ENCODE measurements around the gene SAP30BP. TPM values are rescaled to one million over a fixed set of nuclear protein-coding genes. Genes with fewer than 3 reads are reported as not detected.

Gene SAP30BP
- total RNA-seq, 2 donors from 2014 or later: 28.5 to 44.6 TPM

DNA sequence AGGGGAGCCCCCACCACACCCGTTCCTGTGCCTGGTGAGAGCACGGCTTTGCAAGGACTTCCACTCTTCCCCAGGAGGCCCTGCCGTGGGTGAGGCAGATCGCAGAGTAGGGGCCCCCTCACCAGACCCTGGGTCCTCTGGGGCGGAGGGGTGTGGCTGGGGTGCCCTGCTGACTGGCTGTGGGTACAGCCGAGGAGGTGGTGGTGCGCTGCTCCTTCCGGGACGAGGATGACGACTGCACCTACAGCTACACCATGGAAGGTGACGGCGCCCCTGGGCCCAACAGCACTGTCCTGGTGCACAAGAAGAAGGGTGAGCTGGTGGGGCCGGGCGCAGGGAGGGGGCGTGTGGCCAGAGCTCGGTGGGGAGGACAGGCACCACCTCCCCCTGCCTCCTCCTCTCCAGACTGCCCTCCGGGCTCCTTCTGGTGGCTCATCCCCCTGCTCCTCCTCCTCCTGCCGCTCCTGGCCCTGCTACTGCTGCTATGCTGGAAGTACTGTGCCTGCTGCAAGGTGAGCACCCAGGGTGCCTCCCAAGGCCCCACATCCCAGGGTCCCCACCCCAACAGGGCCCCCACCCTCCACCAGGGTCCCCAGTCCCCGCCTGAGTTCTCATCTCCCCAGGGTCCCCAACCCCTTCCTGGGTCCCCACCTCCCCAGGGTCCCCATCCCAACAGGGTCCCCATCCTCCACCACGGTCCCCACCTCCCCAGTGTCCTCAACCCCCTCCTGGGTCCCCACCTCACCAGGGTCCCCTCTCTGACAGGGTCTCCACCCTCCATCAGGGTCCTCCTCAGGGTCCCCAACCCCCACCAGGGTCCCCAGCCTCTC lies 70.2 kb downstream of the SAP30BP start:
- H3K4me1 ChIP-seq: peaks cover 0 to 6% of the 10 kb centered on the region in 2 donors

DNA sequence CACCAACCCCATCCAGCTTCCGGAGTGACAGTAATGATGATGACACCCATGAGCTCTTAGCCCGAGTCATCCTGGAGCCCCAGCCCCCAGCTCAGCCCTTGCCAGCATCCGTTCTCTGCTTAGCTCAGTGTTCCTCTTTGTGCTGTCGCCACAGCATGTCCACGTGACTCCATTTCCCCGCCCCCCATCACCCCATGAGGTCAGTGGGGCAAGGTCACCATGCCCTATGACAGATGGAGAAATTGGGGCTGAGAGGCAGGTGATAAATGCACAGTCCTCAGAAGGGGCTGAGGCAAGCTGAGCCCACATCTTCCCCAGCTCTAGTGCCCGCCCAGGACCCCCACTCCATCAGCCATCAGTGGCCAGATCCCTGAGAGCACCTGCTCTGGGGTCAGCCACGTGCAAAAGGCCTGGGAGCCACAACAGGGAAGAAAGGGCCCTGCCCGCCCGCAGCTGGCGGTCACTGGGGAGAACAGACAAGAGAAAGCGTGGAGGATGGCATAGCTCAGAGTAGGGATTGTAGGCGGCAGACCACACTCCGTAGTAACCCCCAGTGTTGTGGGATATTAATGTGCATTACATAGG lies 71.2 kb downstream of the SAP30BP start:
- Histone ChIP-seq H3K27me3 (no peaks in the 10 kb centered on the region), H3K9me3 (no peaks in the 10 kb centered on the region), H3K27ac (no peak overlapping the region), H3K4me1 (peaks cover 0 to 6% of the 10 kb centered on the region in 2 donors), H3K4me3 (no peak overlapping the region), H3K36me3 (no peaks in the 10 kb centered on the region)
- peak; percentile 65 for DNase-seq (ENCODE audit: low spot score)
- TF ChIP-seq, protein P1, sequence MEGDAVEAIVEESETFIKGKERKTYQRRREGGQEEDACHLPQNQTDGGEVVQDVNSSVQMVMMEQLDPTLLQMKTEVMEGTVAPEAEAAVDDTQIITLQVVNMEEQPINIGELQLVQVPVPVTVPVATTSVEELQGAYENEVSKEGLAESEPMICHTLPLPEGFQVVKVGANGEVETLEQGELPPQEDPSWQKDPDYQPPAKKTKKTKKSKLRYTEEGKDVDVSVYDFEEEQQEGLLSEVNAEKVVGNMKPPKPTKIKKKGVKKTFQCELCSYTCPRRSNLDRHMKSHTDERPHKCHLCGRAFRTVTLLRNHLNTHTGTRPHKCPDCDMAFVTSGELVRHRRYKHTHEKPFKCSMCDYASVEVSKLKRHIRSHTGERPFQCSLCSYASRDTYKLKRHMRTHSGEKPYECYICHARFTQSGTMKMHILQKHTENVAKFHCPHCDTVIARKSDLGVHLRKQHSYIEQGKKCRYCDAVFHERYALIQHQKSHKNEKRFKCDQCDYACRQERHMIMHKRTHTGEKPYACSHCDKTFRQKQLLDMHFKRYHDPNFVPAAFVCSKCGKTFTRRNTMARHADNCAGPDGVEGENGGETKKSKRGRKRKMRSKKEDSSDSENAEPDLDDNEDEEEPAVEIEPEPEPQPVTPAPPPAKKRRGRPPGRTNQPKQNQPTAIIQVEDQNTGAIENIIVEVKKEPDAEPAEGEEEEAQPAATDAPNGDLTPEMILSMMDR (IDR thresholded peaks at IDR 0.05): no peak

More for the DNA sequence above, 70.2 kb downstream of the SAP30BP start:
- no peaks in the 10 kb centered on the region for H3K9me3 ChIP-seq
- H3K36me3 ChIP-seq: no peaks in the 10 kb centered on the region
- no peaks in the 10 kb centered on the region for H3K27me3 ChIP-seq
- TF ChIP-seq, protein P1 (IDR thresholded peaks at IDR 0.05): no peak
- H3K27ac ChIP-seq: no peak overlapping the region
- H3K4me3 ChIP-seq: no peak overlapping the region
- DNase-seq (ENCODE audit: low spot score): no peak

DNA sequence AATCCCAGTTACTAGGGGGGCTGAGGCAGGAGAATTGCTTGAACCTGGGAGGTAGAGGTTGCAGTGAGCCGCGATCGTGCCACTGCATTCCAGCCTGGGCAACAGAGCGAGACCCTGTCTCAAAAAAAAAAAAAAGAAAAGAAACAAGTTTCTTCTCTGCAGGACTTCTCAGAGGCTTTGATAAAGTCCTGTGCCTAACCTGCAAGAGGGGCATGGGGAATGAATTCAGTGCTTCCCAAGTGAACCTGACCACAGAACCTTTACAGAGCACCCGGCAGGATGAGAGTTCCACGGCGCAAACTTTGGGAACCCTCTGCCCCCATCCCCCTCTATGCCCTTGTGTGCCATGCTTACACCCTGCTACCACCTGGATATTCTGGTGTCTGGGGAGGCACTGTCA lies 72.0 kb downstream of the SAP30BP start:
- H3K4me1 ChIP-seq: peaks cover 0 to 6% of the 10 kb centered on the region in 2 donors
- no peaks in the 10 kb centered on the region for H3K9me3 ChIP-seq
- H3K4me3 ChIP-seq: no peak overlapping the region
- no peaks in the 10 kb centered on the region for H3K36me3 ChIP-seq
- DNase-seq (ENCODE audit: low spot score): no peak
- H3K27me3 ChIP-seq: no peaks in the 10 kb centered on the region
- H3K27ac ChIP-seq: no peak overlapping the region
- TF ChIP-seq, protein P1 (IDR thresholded peaks at IDR 0.05): no peak

DNA sequence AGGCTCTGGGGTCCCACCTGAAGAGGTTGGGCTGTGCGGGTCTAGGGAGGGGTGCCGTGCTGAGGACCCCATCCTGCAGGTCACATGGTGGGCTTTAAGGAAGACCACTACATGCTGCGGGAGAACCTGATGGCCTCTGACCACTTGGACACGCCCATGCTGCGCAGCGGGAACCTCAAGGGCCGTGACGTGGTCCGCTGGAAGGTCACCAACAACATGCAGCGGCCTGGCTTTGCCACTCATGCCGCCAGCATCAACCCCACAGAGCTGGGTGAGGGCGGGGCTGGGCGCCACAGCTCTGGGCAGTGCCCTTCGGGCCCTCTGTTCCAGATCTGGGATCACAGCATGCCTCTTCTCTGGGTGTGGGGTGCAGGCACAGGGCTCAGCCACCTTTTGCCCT lies 72.7 kb downstream of the SAP30BP start:
- TF ChIP-seq, protein P1 (IDR thresholded peaks at IDR 0.05): no peak
- Histone ChIP-seq H3K4me1 (peaks cover 0 to 6% of the 10 kb centered on the region in 2 donors), H3K9me3 (no peaks in the 10 kb centered on the region), H3K27me3 (no peaks in the 10 kb centered on the region), H3K27ac (no peak overlapping the region), H3K36me3 (no peaks in the 10 kb centered on the region), H3K4me3 (no peak overlapping the region)
- DNase-seq (ENCODE audit: low spot score): no peak

DNA sequence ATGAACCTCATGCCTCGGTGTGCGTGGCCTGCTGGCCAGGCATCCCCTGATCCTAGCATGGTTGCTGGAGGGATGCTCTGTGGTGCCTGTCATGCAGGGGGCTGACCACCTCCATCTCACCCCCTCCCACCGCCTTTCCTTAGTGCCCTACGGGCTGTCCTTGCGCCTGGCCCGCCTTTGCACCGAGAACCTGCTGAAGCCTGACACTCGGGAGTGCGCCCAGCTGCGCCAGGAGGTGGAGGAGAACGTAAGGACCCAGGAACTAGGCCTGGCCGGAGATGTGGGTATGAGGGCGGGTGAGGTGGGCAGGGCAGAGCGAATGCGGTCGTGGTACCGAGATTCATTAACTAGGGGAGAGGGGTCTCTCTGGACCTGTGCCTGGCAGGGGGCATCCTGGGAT lies 73.1 kb downstream of the SAP30BP start:
- TF ChIP-seq, protein P1 (IDR thresholded peaks at IDR 0.05): no peak
- Histone ChIP-seq H3K9me3 (no peaks in the 10 kb centered on the region), H3K36me3 (no peaks in the 10 kb centered on the region), H3K4me3 (no peak overlapping the region), H3K4me1 (peaks cover 0 to 6% of the 10 kb centered on the region in 2 donors), H3K27me3 (no peaks in the 10 kb centered on the region), H3K27ac (no peak overlapping the region)
- DNase-seq (ENCODE audit: low spot score): no peak
